GM18868 (cell line): Measurements from ENCODE around the gene ARHGAP10.
"Not testable (repeated sequence)": the region's sequence is repeated elsewhere in the genome, so short reads cannot be mapped to it uniquely, and the experiment has no call there.

Experiments
- ATAC-seq: cut with Tn5 transposase; IDR thresholded peaks from one replicate; pipeline ENCODE4 v1.9.1; 2021; ENCODE audit warnings: mild to moderate bottlenecking, moderate library complexity; ENCODE audit not compliant: unreplicated experiment

ARHGAP10 gene

GRCh38 chr4:147846318-147847155 lies 114.6 kb downstream of the ARHGAP10 start:
- ATAC-seq, result peak; percentile 79

GRCh38 chr4:147847751-147848590 lies 116.1 kb downstream of the ARHGAP10 start:
- ATAC-seq, result no peak

DNA sequence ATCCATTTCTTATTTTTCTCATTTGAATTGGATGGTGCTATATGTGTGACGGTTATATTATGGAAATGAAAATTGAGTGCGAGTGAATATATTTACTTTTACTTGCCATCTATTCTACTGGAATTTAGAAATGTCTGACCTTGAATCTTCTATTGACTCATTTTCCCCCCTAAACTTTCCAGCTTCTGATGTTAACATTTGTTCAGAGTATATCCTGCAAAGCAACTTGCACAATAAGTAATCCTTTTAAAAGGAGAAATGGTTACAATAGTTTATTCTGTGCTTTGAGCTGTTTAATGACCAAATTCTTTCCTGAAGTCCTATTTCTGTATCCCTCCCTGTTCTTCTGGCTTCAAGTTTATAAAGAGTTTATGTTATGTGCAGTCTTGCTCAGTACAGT lies 116.7 kb downstream of the ARHGAP10 start:
- ATAC-seq, result no peak

DNA sequence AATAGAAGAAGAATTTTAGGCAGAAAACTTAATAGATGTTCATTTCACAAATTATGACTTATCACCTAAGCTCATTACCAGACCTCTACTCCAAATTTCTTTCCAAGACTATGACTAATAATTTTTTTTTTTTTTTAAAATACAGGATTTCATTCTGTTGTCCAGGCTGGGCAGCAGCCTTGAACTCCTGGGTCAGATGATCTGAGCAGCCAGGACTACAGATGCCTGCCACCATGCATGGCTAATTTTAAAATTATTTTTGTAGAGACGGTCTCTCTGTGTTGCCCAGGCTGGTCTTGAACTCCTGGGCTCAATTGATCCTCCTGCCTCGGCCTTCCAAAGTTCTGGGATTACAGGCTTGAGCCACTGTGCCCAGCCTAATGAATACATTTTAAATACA lies 119.2 kb downstream of the ARHGAP10 start:
- no peak for ATAC-seq

DNA sequence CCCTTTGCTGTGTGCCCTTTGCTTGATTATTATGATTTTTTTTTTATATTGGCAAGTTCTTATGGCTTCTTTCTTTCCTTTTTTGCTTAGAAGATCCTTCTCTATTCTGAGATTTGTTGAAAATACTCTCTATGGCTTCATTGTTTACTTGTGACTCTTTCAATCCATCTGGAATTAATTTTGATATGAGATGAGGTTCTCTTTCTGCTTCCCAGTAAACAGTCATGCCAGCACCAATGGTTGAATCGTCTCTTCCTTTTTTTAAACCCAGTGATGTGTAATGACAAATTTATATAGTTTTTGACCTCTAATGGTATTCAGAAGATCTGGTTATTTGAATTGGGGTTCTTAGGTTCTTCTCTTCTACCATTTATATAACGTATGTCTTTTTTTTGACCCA lies 121.8 kb downstream of the ARHGAP10 start:
- ATAC-seq, result no peak

GRCh38 chr4:147854154-147854553 lies 122.3 kb downstream of the ARHGAP10 start:
- ATAC-seq, result no peak

- ATAC-seq, result no peak
These were observed 123.7 kb downstream of the ARHGAP10 start for GRCh38 chr4:147855571-147856009.

DNA sequence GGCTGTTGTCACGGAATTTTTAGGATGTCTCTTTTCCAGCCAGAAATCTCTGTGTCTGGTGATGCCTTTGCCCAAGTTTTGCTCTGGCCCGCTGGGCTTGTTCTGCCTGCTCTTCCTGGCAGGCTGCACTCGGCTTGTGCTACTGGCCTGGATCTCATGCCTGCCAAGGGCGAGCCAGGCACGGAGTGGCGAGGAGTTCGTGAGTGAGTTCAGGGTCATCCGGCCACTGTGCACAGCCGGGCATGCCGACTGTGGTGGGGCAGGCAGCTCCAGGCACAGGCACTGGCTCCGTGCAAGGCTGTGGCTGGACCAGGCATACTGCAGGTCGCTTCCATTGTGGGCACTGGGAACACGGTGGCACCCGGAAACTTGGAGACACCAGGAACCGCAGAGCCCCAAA lies 129.1 kb downstream of the ARHGAP10 start:
- no peak for ATAC-seq

GRCh38 chr4:147862043-147862692 lies 130.3 kb downstream of the ARHGAP10 start:
- no peak for ATAC-seq

DNA sequence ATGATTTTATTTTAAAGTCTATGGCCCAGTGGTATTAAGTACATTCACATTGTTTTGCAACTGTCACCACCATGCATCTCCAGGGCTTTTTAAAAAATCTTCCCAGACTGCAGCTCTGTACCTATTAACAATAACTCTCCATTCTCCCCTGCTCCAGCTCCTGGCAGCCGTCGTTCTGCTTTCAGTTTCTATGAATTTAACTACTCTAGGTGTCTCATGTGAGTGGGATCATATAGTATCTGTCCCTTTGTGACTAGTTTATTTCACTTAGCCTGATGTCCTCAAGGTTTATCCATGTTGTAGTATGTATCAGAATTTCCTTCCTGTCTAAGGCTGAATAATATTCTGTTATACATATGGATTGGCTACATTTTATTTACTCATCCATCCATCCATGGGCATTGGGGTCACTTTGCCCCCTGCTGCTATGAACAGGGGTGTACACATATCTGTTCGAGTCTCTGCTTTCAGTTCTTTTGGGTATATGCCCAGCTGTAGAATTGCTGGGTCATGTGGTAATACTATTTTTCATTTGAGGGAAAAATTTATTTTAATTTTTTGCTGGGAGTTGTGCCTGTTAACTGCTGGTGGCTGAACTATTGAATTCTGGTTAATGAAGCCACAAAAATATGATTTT lies 131.3 kb downstream of the ARHGAP10 start:
- peak; percentile 79 for ATAC-seq

- ATAC-seq, result no peak
These were observed 132.1 kb downstream of the ARHGAP10 start for GRCh38 chr4:147863808-147864472.

DNA sequence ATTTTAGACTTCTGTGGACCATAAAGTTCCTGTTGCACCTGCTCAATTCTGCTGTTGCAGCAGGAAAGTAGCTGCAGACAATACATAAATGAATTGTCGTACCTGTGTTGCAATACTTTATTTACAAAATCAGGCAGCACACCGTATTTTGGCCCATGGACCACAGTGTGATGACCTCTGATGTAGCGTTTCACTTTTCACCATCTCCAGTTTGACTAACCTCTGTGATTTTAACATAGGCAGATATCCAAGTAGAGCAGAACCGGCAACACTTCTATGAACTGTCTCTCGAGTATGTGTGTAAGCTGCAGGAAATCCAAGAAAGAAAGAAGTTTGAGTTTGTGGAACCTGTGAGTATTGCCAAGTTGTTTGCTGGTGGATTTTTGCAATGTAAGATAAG lies 132.7 kb downstream of the ARHGAP10 start:
- no peak for ATAC-seq

GRCh38 chr4:147865926-147866325 lies 134.0 kb downstream of the ARHGAP10 start:
- no peak for ATAC-seq

- ATAC-seq, result peak; percentile 72
These were observed 134.8 kb downstream of the ARHGAP10 start for GRCh38 chr4:147866532-147867271.

DNA sequence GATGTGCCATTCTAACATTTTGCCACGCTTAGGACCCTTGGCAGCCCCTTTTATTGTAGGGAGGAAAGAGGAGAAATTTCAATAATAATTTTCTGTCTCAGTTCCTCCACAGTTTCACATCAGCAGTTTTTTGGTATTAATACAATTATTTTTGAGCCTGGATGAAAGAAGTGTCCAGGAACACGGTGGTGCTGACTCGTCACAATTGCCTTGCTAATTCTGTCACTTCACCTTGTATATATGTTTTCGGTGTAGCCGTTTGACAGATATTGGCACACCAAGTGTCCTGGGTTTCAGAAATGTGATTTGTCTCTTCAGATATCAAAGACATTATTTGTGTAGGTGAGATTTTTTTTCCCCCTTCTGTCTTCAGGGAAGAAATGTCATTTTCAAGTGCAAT lies 142.2 kb downstream of the ARHGAP10 start:
- ATAC-seq, result no peak

DNA sequence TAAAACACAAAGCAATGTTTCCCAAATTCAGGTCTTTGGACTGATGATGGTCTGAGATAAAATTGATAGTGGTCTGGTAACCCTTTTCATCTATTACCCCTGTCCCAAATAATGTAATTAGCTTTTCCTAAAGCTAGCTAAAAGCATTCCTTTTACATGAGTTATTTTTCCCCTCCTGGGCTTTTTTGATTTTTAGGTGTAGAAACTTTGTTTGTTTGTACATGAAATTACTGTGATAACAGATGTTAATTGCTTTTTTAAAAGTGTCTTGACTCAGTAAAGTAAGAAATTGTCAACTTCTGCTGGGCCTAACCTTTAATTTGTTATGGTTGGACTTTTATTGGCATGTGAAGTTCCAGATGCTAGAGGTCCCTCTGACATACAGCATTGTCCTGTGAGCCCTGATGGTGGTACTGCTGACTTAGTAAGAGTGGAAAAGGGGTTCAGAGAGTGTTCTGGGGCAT lies 145.5 kb downstream of the ARHGAP10 start:
- no peak for ATAC-seq

DNA sequence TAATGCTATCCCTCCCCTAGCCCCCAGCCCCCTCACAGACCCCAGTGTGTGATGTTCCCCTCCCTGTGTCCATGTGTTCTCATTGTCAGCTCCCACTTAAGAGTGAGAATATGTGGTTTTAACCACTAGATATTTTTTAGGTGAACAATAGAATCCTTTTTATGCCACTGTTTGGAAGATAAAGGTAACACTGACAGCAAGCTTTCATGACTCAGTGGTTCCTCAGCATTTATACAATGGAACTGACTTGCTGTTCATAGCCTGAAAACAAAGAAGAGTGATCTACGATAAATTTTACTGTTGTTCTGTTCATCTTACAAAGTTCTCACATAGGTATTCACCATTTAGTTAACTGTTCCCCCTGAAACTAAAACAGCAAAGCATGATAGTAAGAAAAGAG lies 147.8 kb downstream of the ARHGAP10 start:
- ATAC-seq, result no peak

- no peak for ATAC-seq
These were observed 148.6 kb downstream of the ARHGAP10 start for GRCh38 chr4:147880511-147880910.

DNA sequence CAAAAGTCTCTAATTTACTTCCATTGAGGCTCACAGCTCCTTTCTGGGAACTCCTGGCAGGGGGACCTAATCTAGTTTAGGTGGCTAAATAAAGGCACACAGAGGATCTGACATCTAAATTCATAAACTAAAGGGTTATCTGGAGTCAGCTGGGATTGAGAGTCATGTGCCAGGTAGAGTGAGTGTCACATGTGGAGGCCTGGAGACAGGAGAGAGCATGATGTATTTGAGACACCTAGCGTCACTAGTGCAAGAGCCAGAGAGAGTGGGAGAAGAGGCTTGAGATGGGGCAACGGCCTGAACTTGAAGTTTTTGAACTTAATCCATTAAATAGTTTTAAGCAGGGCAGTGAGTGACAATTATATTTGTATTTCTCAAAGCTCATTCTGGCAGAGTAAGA lies 152.6 kb downstream of the ARHGAP10 start:
- ATAC-seq, result no peak

- not testable (repeated sequence) for ATAC-seq
These were observed 153.3 kb downstream of the ARHGAP10 start for GRCh38 chr4:147885216-147885615.
